ENCODE results near the gene HEXIM1.

Gene HEXIM1

GRCh38 chr17:45127548-45128300 is 20.6 kb upstream of the HEXIM1 start:
- no peak for TF ChIP-seq CTCF (IDR thresholded peaks at IDR 0.05; ENCODE audit: low read depth, low read length)
- 0 out of 2 replicates have a peak overlapping the region, but pooled peaks have one; percentile 5 for H3K4me3 ChIP-seq (ENCODE audit: low read depth, low read length)

DNA sequence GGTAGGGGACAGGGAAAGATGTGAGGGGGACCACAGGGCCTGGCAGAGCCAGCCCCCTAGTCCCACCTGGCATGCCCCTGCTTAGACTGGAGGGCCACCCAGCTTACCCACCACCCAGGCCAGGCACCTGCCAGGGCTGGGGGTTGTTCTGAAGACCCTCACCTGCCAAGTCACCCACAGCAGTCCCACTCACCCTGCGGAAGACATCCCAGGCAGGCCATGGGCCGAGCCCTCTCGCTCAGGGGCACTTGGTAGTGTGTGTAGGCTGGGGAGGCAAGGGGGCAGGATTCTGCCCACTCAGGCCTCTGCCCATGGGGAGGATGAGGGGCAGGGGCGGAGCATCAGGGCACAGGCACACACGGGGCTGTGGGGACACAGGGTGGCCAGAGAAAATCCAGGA is 19.9 kb upstream of the HEXIM1 start:
- no peak overlapping the region for H3K4me3 ChIP-seq (ENCODE audit: low read depth, low read length)
- no peak for TF ChIP-seq CTCF (IDR thresholded peaks at IDR 0.05; ENCODE audit: low read depth, low read length)

DNA sequence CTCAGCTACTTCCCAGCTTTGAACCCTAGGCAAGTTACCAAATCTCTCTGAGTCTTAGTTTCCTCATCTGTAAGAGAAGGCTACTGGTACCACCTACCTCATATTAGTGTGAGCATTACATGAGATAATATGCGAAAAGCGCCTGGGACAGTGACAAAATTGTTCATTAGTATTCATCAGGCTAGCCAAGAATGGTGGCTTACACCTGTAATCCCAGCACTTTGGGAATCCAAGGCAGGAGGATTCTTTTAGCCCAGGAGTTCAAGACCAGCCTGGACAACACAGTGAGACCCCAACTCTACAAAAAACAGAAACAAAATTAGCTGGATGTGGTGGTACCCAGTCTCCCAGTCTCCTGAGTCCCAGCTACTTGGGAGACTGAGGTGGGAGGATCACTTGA is 19.3 kb upstream of the HEXIM1 start:
- H3K4me3 ChIP-seq (ENCODE audit: low read depth, low read length): no peak overlapping the region
- TF ChIP-seq CTCF (IDR thresholded peaks at IDR 0.05; ENCODE audit: low read depth, low read length): no peak

GRCh38 chr17:45129426-45129939 is 18.8 kb upstream of the HEXIM1 start:
- TF ChIP-seq CTCF (IDR thresholded peaks at IDR 0.05; ENCODE audit: low read depth, low read length): no peak
- H3K4me3 ChIP-seq (ENCODE audit: low read depth, low read length): no peak overlapping the region

DNA sequence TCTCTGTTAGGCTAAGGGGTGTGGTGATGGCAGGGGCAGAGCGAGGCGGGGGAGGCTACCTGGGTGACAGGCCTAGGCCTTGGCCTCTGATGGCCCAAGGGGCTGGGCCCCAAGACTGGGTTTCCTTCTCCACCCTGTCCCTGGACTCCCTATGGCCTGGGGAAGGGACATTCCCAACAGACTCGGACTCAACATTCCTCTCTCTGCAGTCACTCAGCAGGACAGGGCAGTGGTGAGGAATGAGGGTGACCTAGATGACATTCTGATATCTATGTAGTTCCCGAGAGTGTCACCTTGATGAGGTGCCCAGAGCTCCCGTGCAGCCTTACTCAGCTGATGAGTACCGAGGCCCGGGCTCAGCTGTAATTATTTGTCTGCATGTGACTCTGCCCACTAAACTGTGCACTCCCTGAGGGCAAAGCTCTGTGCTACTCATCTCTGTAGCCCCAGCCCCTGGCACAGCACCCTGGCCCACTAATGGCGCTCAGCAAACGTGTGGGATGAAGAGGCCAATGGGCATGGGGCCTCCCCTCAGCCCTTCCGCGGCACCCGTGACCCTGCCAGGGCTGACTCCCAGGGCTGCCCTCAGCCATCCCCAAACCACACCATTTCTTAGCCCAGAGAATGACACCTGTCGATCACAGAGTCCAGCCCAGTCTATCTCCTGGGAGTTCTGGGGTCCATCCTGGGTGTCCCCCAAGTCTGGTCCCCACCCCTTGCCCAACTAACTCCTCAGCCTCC is 18.2 kb upstream of the HEXIM1 start:
- no peak overlapping the region for H3K4me3 ChIP-seq (ENCODE audit: low read depth, low read length)
- no peak for TF ChIP-seq CTCF (IDR thresholded peaks at IDR 0.05; ENCODE audit: low read depth, low read length)

DNA sequence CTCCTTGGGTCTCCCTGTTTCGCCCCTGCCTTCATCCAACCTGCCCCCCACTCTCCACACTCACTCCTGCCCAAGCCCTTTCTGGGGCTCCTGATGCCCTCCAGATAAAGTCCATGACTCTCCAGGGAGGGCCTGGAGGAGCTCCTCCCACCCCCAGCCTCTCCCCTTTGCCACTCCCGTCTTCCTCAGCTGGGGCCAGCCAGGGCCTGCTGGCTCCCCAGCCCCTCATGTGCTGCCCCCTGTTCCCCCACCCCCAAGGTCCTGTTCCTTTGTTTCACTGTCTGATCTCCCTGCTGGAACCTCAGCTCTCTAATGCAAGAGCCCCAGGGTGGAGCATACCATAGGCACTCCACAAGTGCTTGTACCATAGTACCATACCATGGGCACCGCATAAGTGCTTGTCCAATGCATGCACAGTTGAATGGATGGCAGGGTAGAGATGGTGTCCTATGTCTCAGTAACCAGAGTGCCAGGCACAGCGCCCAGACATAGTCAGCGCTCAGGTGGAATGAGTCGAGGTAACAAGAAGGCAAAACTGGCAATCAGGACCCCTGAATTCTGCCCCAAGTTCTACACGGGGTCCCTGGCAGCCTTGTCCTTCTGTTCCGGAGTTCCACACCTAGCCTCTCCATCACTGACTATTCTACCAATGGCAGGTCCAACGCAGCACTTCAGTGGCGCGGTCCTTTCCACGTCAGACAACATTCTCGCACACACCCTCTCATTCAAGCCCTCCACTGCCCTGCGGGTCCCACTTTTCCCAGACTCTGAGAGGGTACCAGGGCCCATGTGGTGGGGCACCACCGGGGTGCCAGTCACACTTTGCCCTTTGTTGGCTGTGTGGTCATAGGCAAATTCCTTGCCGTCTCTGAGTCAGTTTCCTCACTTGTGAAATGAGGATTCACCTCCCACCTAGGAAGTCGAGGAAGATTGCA is 17.3 kb upstream of the HEXIM1 start:
- no peak for TF ChIP-seq CTCF (IDR thresholded peaks at IDR 0.05; ENCODE audit: low read depth, low read length)
- H3K4me3 ChIP-seq (ENCODE audit: low read depth, low read length): peak overlapping the region; percentile 77

All from WI38 (cell line).